Measurements from ENCODE around the gene LRRC7.
A peak's percentile ranks its signal among the peaks of the same experiment; 100 is the strongest.

LRRC7 gene

DNA sequence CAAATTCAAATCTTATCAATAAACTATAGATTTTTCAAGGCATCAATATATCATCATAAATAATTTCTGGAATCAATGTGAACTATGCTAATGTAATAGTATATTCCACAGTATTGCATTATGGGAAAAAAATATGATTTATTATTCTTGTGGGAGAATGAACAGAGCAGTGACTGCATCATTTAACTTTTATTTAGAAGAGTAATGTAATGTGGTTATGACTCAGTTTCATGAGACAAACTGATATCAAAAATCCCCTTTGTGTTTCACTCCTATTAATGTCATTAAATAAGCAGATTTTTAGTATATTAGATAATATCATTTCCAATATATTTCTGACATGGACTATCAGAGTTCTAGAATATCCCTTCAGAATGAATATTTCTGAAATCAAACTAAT, 450.0 kb downstream of the LRRC7 start:
- Histone ChIP-seq H3K4me3 (ENCODE audit: low read length) (no peak overlapping the region), H3K9me3 (ENCODE audit: control insufficient read depth, low read length) (no peaks in the 10 kb centered on the region), H3K4me1 (ENCODE audit: control insufficient read depth, insufficient read depth, low read length) (peaks cover 4% of the 10 kb centered on the region), H3K36me3 (ENCODE audit: control insufficient read depth, insufficient read depth, low read length, severe bottlenecking) (no peaks in the 10 kb centered on the region), H3K27me3 (replicated peaks; ENCODE audit: control insufficient read depth, insufficient read depth, low read length) (no peaks in the 10 kb centered on the region), H3K9ac (ENCODE audit: low read length) (no peak overlapping the region)
- no peak for DNase-seq (ENCODE audit: low read depth)

- DNase-seq (ENCODE audit: low read depth) = no peak
- Histone ChIP-seq H3K9ac (ENCODE audit: low read length) (no peak overlapping the region), H3K27me3 (replicated peaks; ENCODE audit: control insufficient read depth, insufficient read depth, low read length) (no peaks in the 10 kb centered on the region), H3K9me3 (ENCODE audit: control insufficient read depth, low read length) (no peaks in the 10 kb centered on the region), H3K4me3 (ENCODE audit: low read length) (no peak overlapping the region), H3K36me3 (ENCODE audit: control insufficient read depth, insufficient read depth, low read length, severe bottlenecking) (no peaks in the 10 kb centered on the region), H3K4me1 (ENCODE audit: control insufficient read depth, insufficient read depth, low read length) (no peaks in the 10 kb centered on the region)
Measured at GRCh38 chr1:70024272-70024671, 456.6 kb downstream of the LRRC7 start.

- H3K4me1 ChIP-seq (ENCODE audit: control insufficient read depth, insufficient read depth, low read length) = no peaks in the 10 kb centered on the region
- H3K9ac ChIP-seq (ENCODE audit: low read length) = no peak overlapping the region
- H3K27me3 ChIP-seq (replicated peaks; ENCODE audit: control insufficient read depth, insufficient read depth, low read length) = no peaks in the 10 kb centered on the region
- no peak for DNase-seq (ENCODE audit: low read depth)
- no peaks in the 10 kb centered on the region for H3K9me3 ChIP-seq (ENCODE audit: control insufficient read depth, low read length)
- H3K36me3 ChIP-seq (ENCODE audit: control insufficient read depth, insufficient read depth, low read length, severe bottlenecking) = no peaks in the 10 kb centered on the region
- no peak overlapping the region for H3K4me3 ChIP-seq (ENCODE audit: low read length)
Measured at GRCh38 chr1:70025052-70025451, 457.3 kb downstream of the LRRC7 start.

DNA sequence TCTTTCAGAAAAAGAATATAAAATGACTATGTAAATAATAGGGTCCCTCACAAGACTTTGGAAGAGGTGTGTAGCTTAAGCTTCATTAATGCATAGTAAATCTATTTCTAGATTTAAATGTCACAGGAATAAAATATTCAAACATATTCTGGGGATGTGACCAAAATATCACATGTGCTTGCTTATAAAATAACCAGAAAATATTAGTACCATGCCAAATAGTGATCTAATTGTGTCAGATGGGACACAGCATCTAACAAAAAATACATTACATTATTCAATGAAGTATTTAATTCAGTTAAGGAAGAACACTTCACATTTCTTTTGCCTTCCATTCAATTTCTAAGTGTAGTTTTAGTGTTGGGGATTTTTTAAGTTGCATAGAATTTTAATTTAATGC, 458.1 kb downstream of the LRRC7 start:
- no peaks in the 10 kb centered on the region for H3K36me3 ChIP-seq (ENCODE audit: control insufficient read depth, insufficient read depth, low read length, severe bottlenecking)
- no peak overlapping the region for H3K4me3 ChIP-seq (ENCODE audit: low read length)
- no peak overlapping the region for H3K9ac ChIP-seq (ENCODE audit: low read length)
- no peaks in the 10 kb centered on the region for H3K9me3 ChIP-seq (ENCODE audit: control insufficient read depth, low read length)
- no peaks in the 10 kb centered on the region for H3K27me3 ChIP-seq (replicated peaks; ENCODE audit: control insufficient read depth, insufficient read depth, low read length)
- H3K4me1 ChIP-seq (ENCODE audit: control insufficient read depth, insufficient read depth, low read length) = no peaks in the 10 kb centered on the region
- no peak for DNase-seq (ENCODE audit: low read depth)

GRCh38 chr1:70033266-70033873, 465.6 kb downstream of the LRRC7 start:
- Histone ChIP-seq H3K9ac (ENCODE audit: low read length) (no peak overlapping the region), H3K4me1 (ENCODE audit: control insufficient read depth, insufficient read depth, low read length) (no peaks in the 10 kb centered on the region), H3K4me3 (ENCODE audit: low read length) (no peak overlapping the region), H3K27me3 (replicated peaks; ENCODE audit: control insufficient read depth, insufficient read depth, low read length) (no peaks in the 10 kb centered on the region), H3K36me3 (ENCODE audit: control insufficient read depth, insufficient read depth, low read length, severe bottlenecking) (no peaks in the 10 kb centered on the region), H3K9me3 (ENCODE audit: control insufficient read depth, low read length) (no peaks in the 10 kb centered on the region)
- no peak for DNase-seq (ENCODE audit: low read depth)

GRCh38 chr1:70033936-70034335, 466.2 kb downstream of the LRRC7 start:
- Histone ChIP-seq H3K4me1 (ENCODE audit: control insufficient read depth, insufficient read depth, low read length) (no peaks in the 10 kb centered on the region), H3K9me3 (ENCODE audit: control insufficient read depth, low read length) (no peaks in the 10 kb centered on the region), H3K36me3 (ENCODE audit: control insufficient read depth, insufficient read depth, low read length, severe bottlenecking) (no peaks in the 10 kb centered on the region), H3K9ac (ENCODE audit: low read length) (no peak overlapping the region), H3K27me3 (replicated peaks; ENCODE audit: control insufficient read depth, insufficient read depth, low read length) (no peaks in the 10 kb centered on the region), H3K4me3 (ENCODE audit: low read length) (no peak overlapping the region)
- no peak for DNase-seq (ENCODE audit: low read depth)

DNA sequence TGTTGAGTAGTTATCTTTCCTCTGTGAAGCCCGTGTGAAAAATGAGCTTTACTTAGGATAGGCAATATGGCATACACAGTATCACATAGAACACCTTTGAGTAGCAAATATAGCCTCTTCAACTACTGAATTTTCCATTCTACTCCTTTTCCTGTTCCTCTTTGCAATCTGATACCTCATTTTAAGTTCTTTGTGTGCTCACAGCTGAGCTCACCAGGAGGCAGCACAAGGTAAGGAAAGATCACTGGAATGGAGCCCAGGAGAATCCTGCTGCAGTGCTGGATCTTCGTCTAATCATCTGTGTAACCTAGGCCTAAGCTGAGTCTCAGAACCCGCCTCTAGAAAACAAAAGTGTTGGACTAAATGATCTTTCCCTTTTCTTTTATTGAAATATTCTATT, 466.7 kb downstream of the LRRC7 start:
- no peaks in the 10 kb centered on the region for H3K36me3 ChIP-seq (ENCODE audit: control insufficient read depth, insufficient read depth, low read length, severe bottlenecking)
- H3K9me3 ChIP-seq (ENCODE audit: control insufficient read depth, low read length) = no peaks in the 10 kb centered on the region
- peak; percentile 52 for DNase-seq (ENCODE audit: low read depth)
- H3K27me3 ChIP-seq (replicated peaks; ENCODE audit: control insufficient read depth, insufficient read depth, low read length) = no peaks in the 10 kb centered on the region
- H3K4me1 ChIP-seq (ENCODE audit: control insufficient read depth, insufficient read depth, low read length) = no peaks in the 10 kb centered on the region
- no peak overlapping the region for H3K4me3 ChIP-seq (ENCODE audit: low read length)
- no peak overlapping the region for H3K9ac ChIP-seq (ENCODE audit: low read length)

DNA sequence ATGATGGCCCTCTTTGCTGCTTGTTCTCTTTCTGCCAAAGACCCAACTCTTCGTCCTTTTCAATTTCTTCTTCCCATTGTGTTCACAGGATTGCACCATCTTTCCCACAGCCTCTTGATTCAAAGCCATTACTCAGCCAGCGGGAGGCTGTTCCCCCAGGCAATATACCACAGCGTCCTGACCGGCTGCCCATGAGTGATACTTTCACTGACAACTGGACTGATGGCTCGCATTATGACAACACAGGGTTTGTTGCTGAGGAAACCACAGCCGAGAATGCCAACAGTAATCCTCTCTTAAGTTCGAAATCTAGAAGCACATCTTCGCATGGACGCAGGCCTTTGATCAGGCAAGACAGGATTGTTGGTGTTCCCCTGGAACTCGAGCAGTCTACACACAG, 470.3 kb downstream of the LRRC7 start:
- H3K9me3 ChIP-seq (ENCODE audit: control insufficient read depth, low read length) = no peaks in the 10 kb centered on the region
- H3K4me1 ChIP-seq (ENCODE audit: control insufficient read depth, insufficient read depth, low read length) = peaks cover 17% of the 10 kb centered on the region
- no peak overlapping the region for H3K9ac ChIP-seq (ENCODE audit: low read length)
- no peaks in the 10 kb centered on the region for H3K27me3 ChIP-seq (replicated peaks; ENCODE audit: control insufficient read depth, insufficient read depth, low read length)
- peak; percentile 69 for DNase-seq (ENCODE audit: low read depth)
- no peak overlapping the region for H3K4me3 ChIP-seq (ENCODE audit: low read length)
- no peaks in the 10 kb centered on the region for H3K36me3 ChIP-seq (ENCODE audit: control insufficient read depth, insufficient read depth, low read length, severe bottlenecking)

DNA sequence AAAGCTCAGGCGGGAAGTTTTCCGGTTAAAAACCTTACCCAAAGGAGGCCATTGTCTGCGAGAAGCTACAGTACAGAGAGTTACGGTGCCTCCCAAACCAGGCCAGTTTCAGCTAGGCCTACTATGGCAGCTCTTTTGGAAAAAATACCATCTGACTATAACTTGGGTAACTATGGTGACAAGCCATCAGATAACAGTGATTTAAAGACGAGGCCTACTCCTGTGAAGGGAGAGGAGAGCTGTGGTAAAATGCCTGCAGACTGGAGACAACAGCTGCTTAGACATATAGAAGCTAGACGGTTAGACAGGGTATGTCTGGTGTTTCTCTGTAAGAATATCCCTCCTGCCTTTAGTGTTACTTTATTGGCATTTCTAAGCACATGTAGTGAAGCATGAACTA, 471.8 kb downstream of the LRRC7 start:
- no peaks in the 10 kb centered on the region for H3K9me3 ChIP-seq (ENCODE audit: control insufficient read depth, low read length)
- no peak for DNase-seq (ENCODE audit: low read depth)
- H3K27me3 ChIP-seq (replicated peaks; ENCODE audit: control insufficient read depth, insufficient read depth, low read length) = no peaks in the 10 kb centered on the region
- no peak overlapping the region for H3K4me3 ChIP-seq (ENCODE audit: low read length)
- H3K4me1 ChIP-seq (ENCODE audit: control insufficient read depth, insufficient read depth, low read length) = peaks cover 31% of the 10 kb centered on the region
- H3K36me3 ChIP-seq (ENCODE audit: control insufficient read depth, insufficient read depth, low read length, severe bottlenecking) = no peaks in the 10 kb centered on the region
- H3K9ac ChIP-seq (ENCODE audit: low read length) = no peak overlapping the region

- no peaks in the 10 kb centered on the region for H3K9me3 ChIP-seq (ENCODE audit: control insufficient read depth, low read length)
- no peak overlapping the region for H3K4me3 ChIP-seq (ENCODE audit: low read length)
- H3K27me3 ChIP-seq (replicated peaks; ENCODE audit: control insufficient read depth, insufficient read depth, low read length) = no peaks in the 10 kb centered on the region
- H3K4me1 ChIP-seq (ENCODE audit: control insufficient read depth, insufficient read depth, low read length) = peaks cover 41% of the 10 kb centered on the region
- H3K36me3 ChIP-seq (ENCODE audit: control insufficient read depth, insufficient read depth, low read length, severe bottlenecking) = no peaks in the 10 kb centered on the region
- H3K9ac ChIP-seq (ENCODE audit: low read length) = no peak overlapping the region
- DNase-seq (ENCODE audit: low read depth) = no peak
Measured at GRCh38 chr1:70041317-70042045, 473.8 kb downstream of the LRRC7 start.

- H3K4me1 ChIP-seq (ENCODE audit: control insufficient read depth, insufficient read depth, low read length) = peaks cover 41% of the 10 kb centered on the region
- H3K27me3 ChIP-seq (replicated peaks; ENCODE audit: control insufficient read depth, insufficient read depth, low read length) = no peaks in the 10 kb centered on the region
- H3K4me3 ChIP-seq (ENCODE audit: low read length) = no peak overlapping the region
- no peak overlapping the region for H3K9ac ChIP-seq (ENCODE audit: low read length)
- H3K9me3 ChIP-seq (ENCODE audit: control insufficient read depth, low read length) = no peaks in the 10 kb centered on the region
- DNase-seq (ENCODE audit: low read depth) = peak; percentile 52
- H3K36me3 ChIP-seq (ENCODE audit: control insufficient read depth, insufficient read depth, low read length, severe bottlenecking) = no peaks in the 10 kb centered on the region
Measured at GRCh38 chr1:70042090-70042731, 474.5 kb downstream of the LRRC7 start.
